ENCODE measurements around the gene MBD4. TPM values are rescaled to one million over a fixed set of nuclear protein-coding genes. Genes with fewer than 3 reads are reported as not detected.
"Not testable (repeated sequence)": the region's sequence is repeated elsewhere in the genome, so short reads cannot be mapped to it uniquely, and the experiment has no call there.

The MBD4 gene
- total RNA-seq, 2 donors from 2014 or later: 38.4 to 44.4 TPM

DNA sequence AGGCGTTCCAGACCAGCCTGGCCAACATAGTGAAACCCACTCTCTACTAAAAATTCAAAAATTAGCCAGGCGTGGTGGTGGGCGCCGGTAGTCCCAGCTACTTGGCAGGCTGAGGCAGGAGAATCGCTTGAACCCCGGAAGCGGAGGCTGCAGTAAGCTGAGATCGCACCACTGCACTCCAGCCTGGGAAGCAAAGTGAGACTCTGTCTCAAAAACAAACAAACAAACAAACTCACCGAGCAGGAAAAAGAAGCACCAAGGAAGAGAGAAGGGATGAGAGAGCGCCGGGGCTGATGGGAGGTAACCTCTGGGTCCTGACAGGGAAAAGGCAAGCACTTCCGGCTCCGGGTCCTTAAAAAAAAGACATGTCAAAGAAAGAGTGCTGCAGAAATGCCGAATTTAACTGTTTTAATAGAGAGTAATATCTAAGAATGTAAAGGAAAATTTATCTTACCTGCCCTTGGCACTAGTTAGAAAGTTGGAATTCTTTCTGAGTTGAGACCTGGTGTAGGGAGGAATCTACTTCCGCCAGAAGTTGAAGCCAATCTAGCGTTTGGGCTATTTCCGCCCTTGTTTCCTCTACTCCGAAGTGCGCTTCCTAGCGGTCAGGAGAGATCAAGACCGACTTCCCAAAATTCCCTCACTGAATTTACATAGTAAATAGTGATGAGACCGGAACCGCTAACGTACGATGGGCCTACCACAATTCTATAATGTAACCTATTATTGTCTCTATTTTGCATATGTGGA lies 40.4 kb downstream of the MBD4 start:
- H3K4me3 Mint-ChIP-seq: peak overlapping the region; percentile 97
- no peaks in the 10 kb centered on the region for H3K27me3 Mint-ChIP-seq
- H3K9me3 Mint-ChIP-seq: no peaks in the 10 kb centered on the region
- H3K36me3 Mint-ChIP-seq (ENCODE audit: low read depth): peaks cover 49% of the 10 kb centered on the region
- H3K4me1 Mint-ChIP-seq: peaks cover 17% of the 10 kb centered on the region
- ATAC-seq (replicated peaks): peak; percentile 92
- peak overlapping the region; percentile 100 for H3K27ac Mint-ChIP-seq

DNA sequence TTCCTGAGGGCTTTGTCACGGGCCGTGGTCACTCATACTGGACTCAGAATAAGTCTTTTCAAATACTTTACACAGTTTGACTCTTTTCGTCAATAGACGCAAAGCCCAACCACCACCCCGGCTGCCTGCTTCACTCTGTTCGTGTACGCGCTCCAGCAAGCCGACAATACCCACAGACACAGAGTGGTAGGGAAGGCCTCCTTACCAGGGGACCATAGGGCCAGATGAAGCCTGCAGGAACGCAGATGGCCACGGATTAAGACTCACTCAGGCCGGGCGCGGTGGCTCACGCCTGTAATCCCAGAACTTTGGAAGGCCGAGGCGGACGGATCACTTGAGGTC lies 41.0 kb downstream of the MBD4 start:
- ATAC-seq (replicated peaks): peak; percentile 27
- Mint-ChIP-seq H3K4me3 (peak overlapping the region; percentile 97), H3K36me3 (ENCODE audit: low read depth) (peaks cover 54% of the 10 kb centered on the region), H3K27ac (peak overlapping the region; percentile 100), H3K27me3 (no peaks in the 10 kb centered on the region), H3K4me1 (peaks cover 17% of the 10 kb centered on the region), H3K9me3 (no peaks in the 10 kb centered on the region)

GRCh38 chr3:129393760-129394564 lies 45.8 kb downstream of the MBD4 start:
- not testable (repeated sequence) for H3K9me3 Mint-ChIP-seq; H3K4me3 Mint-ChIP-seq; H3K27me3 Mint-ChIP-seq; ATAC-seq (replicated peaks); H3K27ac Mint-ChIP-seq
- Mint-ChIP-seq H3K4me1 (peaks cover 12% of the 10 kb centered on the region), H3K36me3 (ENCODE audit: low read depth) (peaks cover 93% of the 10 kb centered on the region)

- no peak for ATAC-seq (replicated peaks)
- Mint-ChIP-seq H3K27me3 (no peaks in the 10 kb centered on the region), H3K4me3 (no peak overlapping the region)
These were observed 46.5 kb downstream of the MBD4 start for GRCh38 chr3:129393271-129393670.

DNA sequence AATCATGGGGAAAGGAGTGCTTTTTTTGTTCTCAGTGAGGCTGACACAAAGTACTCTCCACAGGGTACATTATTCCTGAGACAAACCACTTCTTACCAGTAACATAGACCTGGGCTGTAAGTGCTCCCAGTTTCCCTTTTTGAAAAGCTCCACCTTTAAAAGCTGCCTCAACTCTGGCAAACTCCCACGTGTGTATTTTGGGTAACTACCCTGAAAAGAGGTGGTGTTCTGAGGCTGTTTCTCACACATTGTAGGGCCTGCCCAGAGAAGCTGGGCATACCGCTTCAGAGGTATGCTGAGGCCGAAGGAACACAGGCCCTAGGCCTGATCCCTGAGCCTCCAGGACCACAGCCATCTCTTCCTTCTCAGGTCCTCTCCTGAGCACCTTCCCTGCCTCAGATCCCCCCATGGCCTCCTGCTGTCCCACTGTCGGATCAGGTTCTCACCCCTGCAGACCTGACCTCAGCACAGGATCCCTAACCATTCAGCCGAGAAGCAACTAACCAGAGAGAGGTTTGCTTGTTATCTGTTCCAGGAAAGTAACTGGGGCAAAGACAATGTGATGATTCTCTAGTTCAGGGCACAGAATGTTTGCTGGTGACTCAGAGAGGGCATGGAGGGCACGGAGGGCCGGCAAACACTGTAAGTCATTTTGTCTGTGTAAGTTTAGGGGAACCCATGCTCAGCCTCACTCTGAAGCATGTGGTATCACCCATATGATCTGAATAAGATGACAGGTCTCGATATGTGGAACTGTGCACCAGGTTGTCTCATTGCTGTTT lies 47.5 kb downstream of the MBD4 start:
- H3K36me3 Mint-ChIP-seq (ENCODE audit: low read depth): peaks cover 93% of the 10 kb centered on the region
- H3K4me1 Mint-ChIP-seq; H3K4me3 Mint-ChIP-seq; H3K9me3 Mint-ChIP-seq; H3K27ac Mint-ChIP-seq; ATAC-seq (replicated peaks); H3K27me3 Mint-ChIP-seq: not testable (repeated sequence)

More at GRCh38 chr3:129393271-129393670, 46.5 kb downstream of the MBD4 start:
- H3K9me3 Mint-ChIP-seq: no peaks in the 10 kb centered on the region
- H3K36me3 Mint-ChIP-seq (ENCODE audit: low read depth): peaks cover 93% of the 10 kb centered on the region
- peaks cover 7% of the 10 kb centered on the region for H3K4me1 Mint-ChIP-seq
- H3K27ac Mint-ChIP-seq: no peak overlapping the region

GRCh38 chr3:129391583-129391982 lies 48.2 kb downstream of the MBD4 start:
- not testable (repeated sequence) for ATAC-seq (replicated peaks); H3K27ac Mint-ChIP-seq

GRCh38 chr3:129389572-129389937 lies 50.2 kb downstream of the MBD4 start:
- Mint-ChIP-seq H3K4me1 (no peaks in the 10 kb centered on the region), H3K36me3 (ENCODE audit: low read depth) (peaks cover 72% of the 10 kb centered on the region), H3K27me3 (no peaks in the 10 kb centered on the region), H3K27ac (no peak overlapping the region), H3K4me3 (no peak overlapping the region), H3K9me3 (no peaks in the 10 kb centered on the region)
- ATAC-seq (replicated peaks): no peak

More at GRCh38 chr3:129391583-129391982, 48.2 kb downstream of the MBD4 start:
- not testable (repeated sequence) for H3K4me3 Mint-ChIP-seq, H3K9me3 Mint-ChIP-seq, H3K27me3 Mint-ChIP-seq, H3K4me1 Mint-ChIP-seq
- peaks cover 93% of the 10 kb centered on the region for H3K36me3 Mint-ChIP-seq (ENCODE audit: low read depth)

DNA sequence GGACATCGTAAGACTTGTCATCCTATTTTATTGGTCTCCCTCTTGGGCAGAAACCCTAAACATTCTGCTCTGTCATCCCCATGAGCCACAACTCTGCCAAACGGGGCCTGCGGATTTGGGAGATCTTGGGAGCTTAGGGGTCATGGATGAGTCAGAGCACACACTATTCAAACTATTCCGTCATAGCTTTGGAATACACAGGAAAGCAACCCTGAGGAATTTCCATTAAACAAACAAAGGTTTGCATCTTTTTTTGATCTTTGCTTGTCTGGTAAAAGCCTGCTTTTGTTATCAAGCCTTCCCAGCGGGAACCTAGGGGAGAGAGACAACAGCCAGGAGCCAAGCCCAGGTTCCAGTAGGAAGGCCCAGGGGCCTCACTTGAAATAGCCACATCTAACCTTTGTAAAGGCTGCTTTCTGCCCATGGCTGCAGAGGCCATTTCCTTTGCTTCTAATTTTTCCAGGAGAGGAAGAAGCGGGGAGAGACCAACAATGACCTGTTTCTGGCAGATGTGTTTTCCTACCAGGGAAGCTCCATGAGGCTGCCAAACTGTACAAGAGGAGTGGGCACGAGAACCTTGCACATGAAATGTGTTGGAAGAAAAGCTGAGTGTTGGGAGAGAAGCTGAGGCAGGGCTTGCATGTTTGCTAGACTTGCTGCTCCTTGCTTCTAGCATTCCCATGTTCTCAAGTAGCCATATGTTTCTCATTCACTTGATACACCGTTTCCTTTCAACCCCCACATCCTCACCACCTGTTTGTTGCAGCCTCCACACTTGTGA lies 50.8 kb downstream of the MBD4 start:
- H3K27me3 Mint-ChIP-seq; H3K27ac Mint-ChIP-seq; ATAC-seq (replicated peaks); H3K9me3 Mint-ChIP-seq; H3K4me3 Mint-ChIP-seq; H3K4me1 Mint-ChIP-seq: not testable (repeated sequence)
- H3K36me3 Mint-ChIP-seq (ENCODE audit: low read depth): peaks cover 67% of the 10 kb centered on the region

DNA sequence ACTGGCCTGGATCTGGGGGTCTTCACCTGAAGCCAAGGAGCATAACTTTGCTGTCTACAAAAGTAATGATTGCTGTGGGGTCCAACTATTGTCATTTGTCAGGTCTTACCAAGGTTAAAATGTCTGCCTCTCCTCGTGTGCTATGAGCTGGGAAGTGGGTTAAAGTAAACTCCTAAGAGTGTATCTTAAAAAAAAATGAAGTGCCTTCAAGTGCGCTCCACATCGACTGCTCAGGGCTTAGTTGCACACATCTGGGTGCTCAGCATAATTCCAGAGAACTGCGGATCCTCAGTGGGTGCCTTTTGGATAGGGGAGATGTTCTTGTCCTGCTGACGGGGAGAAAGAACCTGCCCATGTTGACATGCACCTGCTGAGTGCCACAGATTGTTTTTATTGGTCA lies 52.3 kb downstream of the MBD4 start:
- ATAC-seq (replicated peaks): no peak
- Mint-ChIP-seq H3K27ac (no peak overlapping the region), H3K4me1 (no peaks in the 10 kb centered on the region), H3K36me3 (ENCODE audit: low read depth) (peaks cover 52% of the 10 kb centered on the region), H3K4me3 (no peak overlapping the region), H3K27me3 (no peaks in the 10 kb centered on the region), H3K9me3 (no peaks in the 10 kb centered on the region)

DNA sequence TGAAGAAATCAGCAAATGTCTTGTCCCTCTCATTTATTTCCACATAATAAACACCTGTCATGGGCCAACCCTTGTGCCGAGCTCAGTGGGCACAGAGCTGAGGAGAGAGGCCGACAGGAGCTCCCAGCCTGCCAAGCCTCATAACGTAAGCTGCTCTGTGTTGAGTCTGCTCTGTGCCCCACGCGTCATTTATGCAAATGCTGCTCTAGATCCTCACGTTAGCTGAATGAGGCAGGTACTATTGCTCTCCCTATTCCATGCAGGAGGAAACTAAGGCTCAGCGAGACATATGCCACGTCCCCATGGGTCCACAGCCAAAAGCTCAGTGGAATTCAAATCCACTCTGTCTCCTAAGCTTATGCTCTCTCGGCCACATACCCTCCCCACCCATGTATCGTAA lies 52.8 kb downstream of the MBD4 start:
- Mint-ChIP-seq H3K4me3 (no peak overlapping the region), H3K9me3 (no peaks in the 10 kb centered on the region), H3K27me3 (no peaks in the 10 kb centered on the region), H3K36me3 (ENCODE audit: low read depth) (peaks cover 48% of the 10 kb centered on the region), H3K4me1 (no peaks in the 10 kb centered on the region), H3K27ac (no peak overlapping the region)
- no peak for ATAC-seq (replicated peaks)

GRCh38 chr3:129385507-129385906 lies 54.2 kb downstream of the MBD4 start:
- H3K4me1 Mint-ChIP-seq; ATAC-seq (replicated peaks); H3K9me3 Mint-ChIP-seq; H3K4me3 Mint-ChIP-seq; H3K27ac Mint-ChIP-seq; H3K27me3 Mint-ChIP-seq: not testable (repeated sequence)
- peaks cover 34% of the 10 kb centered on the region for H3K36me3 Mint-ChIP-seq (ENCODE audit: low read depth)

GRCh38 chr3:129384594-129385323 lies 55.0 kb downstream of the MBD4 start:
- Mint-ChIP-seq H3K27ac (peak overlapping the region; percentile 62), H3K4me1 (no peaks in the 10 kb centered on the region), H3K27me3 (no peaks in the 10 kb centered on the region), H3K9me3 (no peaks in the 10 kb centered on the region), H3K4me3 (no peak overlapping the region), H3K36me3 (ENCODE audit: low read depth) (peaks cover 31% of the 10 kb centered on the region)
- ATAC-seq (replicated peaks): no peak

DNA sequence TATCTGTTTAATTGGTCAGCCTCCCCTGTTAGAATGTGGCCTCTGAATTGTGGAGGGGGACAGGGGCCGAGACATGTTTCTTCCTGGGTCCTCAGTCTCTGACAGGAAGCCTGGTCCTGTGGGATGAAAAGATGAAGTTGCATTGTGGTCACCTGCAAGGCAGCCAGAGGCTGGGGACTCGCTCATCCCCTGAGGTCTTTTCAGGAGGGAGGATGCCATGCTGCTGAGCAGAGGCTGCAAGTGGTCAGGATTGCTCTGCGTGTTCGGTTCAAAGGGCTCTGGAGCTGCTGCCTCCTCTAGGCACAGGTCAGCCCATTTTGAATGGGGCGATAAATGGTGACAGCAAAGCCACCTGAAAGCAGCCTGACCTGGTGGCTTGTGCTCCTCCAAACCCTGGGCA lies 55.6 kb downstream of the MBD4 start:
- H3K9me3 Mint-ChIP-seq: not testable (repeated sequence)

More for the DNA sequence above, 55.6 kb downstream of the MBD4 start:
- not testable (repeated sequence) for H3K27me3 Mint-ChIP-seq; ATAC-seq (replicated peaks); H3K27ac Mint-ChIP-seq; H3K4me1 Mint-ChIP-seq; H3K4me3 Mint-ChIP-seq
- H3K36me3 Mint-ChIP-seq (ENCODE audit: low read depth): peaks cover 25% of the 10 kb centered on the region
